AG10803 (cell line): ENCODE results near the gene ACOD1.

ENCODE experiments used
- DNase-seq: peaks from one replicate; pipeline ENCODE4 v3.0.0; 2010; ENCODE audit warnings: low read depth
- H3K4me3 ChIP-seq: 2 replicates; pipeline ENCODE4 v1.5.1; 2011; ENCODE audit warnings: mild to moderate bottlenecking, low read length, control low read depth
- CTCF ChIP-seq: conservative IDR thresholded peaks from 2 replicates; pipeline ENCODE4 v1.5.1; 2011; ENCODE audit warnings: mild to moderate bottlenecking, low read length, control low read depth, inconsistent platforms

ACOD1 gene

GRCh38 chr13:76934671-76935070 lies 13.6 kb upstream of the ACOD1 start:
- H3K4me3 ChIP-seq, result no peak overlapping the region
- TF ChIP-seq CTCF, result no peak
- DNase-seq, result peak; percentile 36

GRCh38 chr13:76936763-76937162 lies 11.5 kb upstream of the ACOD1 start:
- peak; percentile 29 for DNase-seq
- no peak for TF ChIP-seq CTCF
- no peak overlapping the region for H3K4me3 ChIP-seq

GRCh38 chr13:76937281-76937820 lies 11.0 kb upstream of the ACOD1 start:
- H3K4me3 ChIP-seq, result no peak overlapping the region
- DNase-seq, result peak; percentile 97
- TF ChIP-seq CTCF, result no peak

- H3K4me3 ChIP-seq, result no peak overlapping the region
- DNase-seq, result peak; percentile 60
- no peak for TF ChIP-seq CTCF
These were observed 9.1 kb upstream of the ACOD1 start for GRCh38 chr13:76939215-76939614.

GRCh38 chr13:76942363-76942762 lies 5.9 kb upstream of the ACOD1 start:
- DNase-seq, result no peak
- no peak overlapping the region for H3K4me3 ChIP-seq
- no peak for TF ChIP-seq CTCF

- TF ChIP-seq CTCF, result no peak
- no peak overlapping the region for H3K4me3 ChIP-seq
- DNase-seq, result no peak
These were observed 4.7 kb upstream of the ACOD1 start for GRCh38 chr13:76943646-76944045.

- H3K4me3 ChIP-seq, result no peak overlapping the region
- TF ChIP-seq CTCF, result no peak
- peak; percentile 58 for DNase-seq
These were observed 3.9 kb upstream of the ACOD1 start for GRCh38 chr13:76944456-76944855.
